IPS DF 6.9 (cell line): ENCODE measurements around the gene CASK.

ENCODE experiments used
- DNase-seq: peaks from one replicate; pipeline ENCODE4 v3.0.0-alpha.2; 2013; ENCODE audit warnings: low read depth, low spot score
- H3K27ac ChIP-seq: one replicate; pipeline ENCODE4 v1.5.1; 2013; ENCODE audit warnings: low read length, control low read depth
- H3K27me3 ChIP-seq: 2 replicates; pipeline ENCODE4 v1.6.1; 2013; ENCODE audit warnings: mild to moderate bottlenecking, low read length; ENCODE audit not compliant: control insufficient read depth, insufficient read depth
- H3K36me3 ChIP-seq: 2 replicates; pipeline ENCODE4 v1.6.1; 2013; ENCODE audit warnings: low read length; ENCODE audit not compliant: control insufficient read depth, insufficient read depth
- H3K4me1 ChIP-seq: 2 replicates; pipeline ENCODE4 v1.6.1; 2013; ENCODE audit warnings: low read length; ENCODE audit not compliant: control insufficient read depth, insufficient read depth
- H3K4me3 ChIP-seq: 2 replicates; pipeline ENCODE4 v1.5.1; 2013; ENCODE audit warnings: mild to moderate bottlenecking, low read length
- H3K9me3 ChIP-seq: 2 replicates; pipeline ENCODE4 v1.6.1; 2013; ENCODE audit warnings: low read length, inconsistent platforms; ENCODE audit not compliant: control insufficient read depth, insufficient read depth
- WGBS: extraction: QIAGEN DNeasy Blood & Tissue Kit; methylation state at CpG from one replicate; pipeline ENCODE4 v1.1.7; 2013; ENCODE audit warnings: mixed read lengths, missing lambda C conversion rate; ENCODE audit not compliant: insufficient read length, insufficient coverage; 5-methylcytosine and 5-hydroxymethylcytosine counted together

CASK gene

DNA sequence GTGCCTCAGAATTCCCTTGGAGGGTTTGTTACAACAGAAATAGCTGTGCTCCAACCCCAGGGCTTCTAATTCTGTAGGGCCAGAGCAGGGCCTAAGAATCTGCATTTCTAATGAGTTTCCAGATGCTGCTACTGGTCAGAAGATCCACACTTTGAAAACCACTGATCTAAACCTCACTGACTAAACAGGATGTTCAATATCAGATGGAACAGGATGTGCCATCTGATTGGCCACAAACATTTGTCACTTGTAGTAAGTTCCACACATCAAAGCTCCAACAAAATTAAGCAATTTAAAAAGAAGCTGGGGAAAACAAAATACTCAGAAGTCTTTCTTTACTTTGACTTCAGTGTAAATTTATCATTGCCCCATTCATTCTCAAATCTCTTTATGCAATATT is 14.3 kb downstream of the CASK start:
- H3K9me3 ChIP-seq = no peaks in the 10 kb centered on the region
- H3K27me3 ChIP-seq = no peaks in the 10 kb centered on the region
- H3K27ac ChIP-seq = no peak overlapping the region
- no peaks in the 10 kb centered on the region for H3K36me3 ChIP-seq
- no peaks in the 10 kb centered on the region for H3K4me1 ChIP-seq
- no peak overlapping the region for H3K4me3 ChIP-seq
- no peak for DNase-seq

DNA sequence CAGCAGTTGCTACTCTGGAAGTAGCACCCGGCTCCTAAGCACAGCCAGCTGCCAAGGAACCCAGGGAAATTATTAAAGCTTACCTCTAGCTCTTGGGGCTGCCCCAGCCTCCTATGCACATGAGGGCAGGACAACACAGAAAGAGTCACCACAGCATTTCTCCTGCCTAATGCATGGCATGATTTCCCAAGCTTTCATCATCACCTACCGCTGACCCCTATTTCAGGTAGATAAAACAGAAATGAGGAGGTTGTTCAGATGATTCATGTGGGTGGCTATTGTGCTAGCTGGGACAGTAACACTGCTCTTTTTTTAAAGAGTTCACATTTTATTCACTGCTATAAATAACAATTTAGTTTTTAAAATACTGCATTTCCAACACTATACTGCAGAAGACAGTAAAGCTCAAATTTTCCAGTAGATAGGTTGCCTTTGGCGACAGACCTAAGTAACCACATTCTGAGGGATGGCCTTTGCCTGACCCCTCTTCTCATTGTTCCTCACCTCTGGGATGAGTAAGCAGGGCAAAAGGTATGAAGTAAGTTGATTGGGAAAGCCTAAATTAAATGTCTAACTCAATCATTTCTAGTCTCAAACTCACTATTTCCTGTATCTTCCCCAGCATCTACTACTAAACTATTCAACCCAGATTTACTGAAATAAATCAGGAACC is 16.7 kb downstream of the CASK start:
- no peak for DNase-seq
- H3K9me3 ChIP-seq = no peaks in the 10 kb centered on the region
- no CpG with 5 or more reads among the region's 3 CpGs for WGBS

DNA sequence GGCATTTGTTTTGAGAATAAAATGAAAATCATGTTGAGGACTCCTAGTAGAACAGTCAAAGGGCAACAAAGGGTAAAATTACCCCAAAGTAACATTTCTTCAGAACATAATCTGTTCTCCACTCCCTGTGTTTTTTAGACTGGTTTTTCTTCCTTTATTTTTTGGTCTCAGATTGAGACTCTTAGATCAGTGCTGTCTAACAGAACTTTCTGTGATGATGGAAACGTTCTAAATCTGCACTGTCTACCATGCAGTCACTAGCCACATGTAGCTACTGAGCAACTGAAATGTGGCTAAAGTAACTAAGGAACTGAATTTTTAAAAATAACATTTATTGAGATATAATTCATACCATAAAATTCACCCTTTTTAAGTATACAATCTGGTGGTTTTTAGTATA is 19.8 kb downstream of the CASK start:
- no CpG with 5 or more reads among the region's 1 CpG for WGBS
- no peaks in the 10 kb centered on the region for H3K36me3 ChIP-seq
- no peaks in the 10 kb centered on the region for H3K27me3 ChIP-seq
- H3K4me3 ChIP-seq = no peak overlapping the region
- H3K9me3 ChIP-seq = no peaks in the 10 kb centered on the region
- no peaks in the 10 kb centered on the region for H3K4me1 ChIP-seq
- no peak overlapping the region for H3K27ac ChIP-seq
- no peak for DNase-seq

More for the DNA sequence above, 16.7 kb downstream of the CASK start:
- Histone ChIP-seq H3K36me3 (no peaks in the 10 kb centered on the region), H3K4me1 (no peaks in the 10 kb centered on the region), H3K27ac (no peak overlapping the region), H3K4me3 (no peak overlapping the region), H3K27me3 (no peaks in the 10 kb centered on the region)

DNA sequence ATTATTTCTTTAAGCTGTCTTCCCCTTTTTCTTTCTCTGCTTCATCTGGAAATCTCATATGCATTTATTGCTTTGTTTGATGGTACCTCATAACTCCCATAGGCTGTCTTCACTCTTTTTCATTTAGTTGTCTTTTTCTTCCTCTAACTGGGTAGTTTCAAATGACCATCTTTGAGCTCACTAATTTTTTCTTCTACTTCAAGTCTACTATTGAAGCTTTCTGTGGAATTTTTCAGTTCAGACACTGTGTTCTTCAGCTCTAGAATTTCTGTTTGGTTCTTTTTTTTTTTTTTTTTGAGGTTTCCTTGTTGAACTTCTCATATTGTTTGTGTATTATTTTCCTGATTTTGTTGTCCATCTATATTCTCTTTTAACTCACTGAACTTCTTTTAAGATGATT is 23.0 kb downstream of the CASK start:
- H3K27ac ChIP-seq = no peak overlapping the region
- no peaks in the 10 kb centered on the region for H3K9me3 ChIP-seq
- no peaks in the 10 kb centered on the region for H3K4me1 ChIP-seq
- no peaks in the 10 kb centered on the region for H3K36me3 ChIP-seq
- no peak overlapping the region for H3K4me3 ChIP-seq
- no peak for DNase-seq
- H3K27me3 ChIP-seq = no peaks in the 10 kb centered on the region

- Histone ChIP-seq H3K4me3 (no peak overlapping the region), H3K36me3 (no peaks in the 10 kb centered on the region), H3K4me1 (no peaks in the 10 kb centered on the region), H3K9me3 (no peaks in the 10 kb centered on the region), H3K27me3 (no peaks in the 10 kb centered on the region), H3K27ac (no peak overlapping the region)
- DNase-seq = no peak
Observed at GRCh38 chrX:41895826-41896225, 27.5 kb downstream of the CASK start.

GRCh38 chrX:41890026-41890423 is 33.3 kb downstream of the CASK start:
- Histone ChIP-seq H3K9me3 (no peaks in the 10 kb centered on the region), H3K36me3 (no peaks in the 10 kb centered on the region), H3K27ac (no peak overlapping the region), H3K4me3 (no peak overlapping the region), H3K4me1 (no peaks in the 10 kb centered on the region), H3K27me3 (no peaks in the 10 kb centered on the region)
- WGBS = no CpG with 5 or more reads among the region's 1 CpG
- DNase-seq = no peak

DNA sequence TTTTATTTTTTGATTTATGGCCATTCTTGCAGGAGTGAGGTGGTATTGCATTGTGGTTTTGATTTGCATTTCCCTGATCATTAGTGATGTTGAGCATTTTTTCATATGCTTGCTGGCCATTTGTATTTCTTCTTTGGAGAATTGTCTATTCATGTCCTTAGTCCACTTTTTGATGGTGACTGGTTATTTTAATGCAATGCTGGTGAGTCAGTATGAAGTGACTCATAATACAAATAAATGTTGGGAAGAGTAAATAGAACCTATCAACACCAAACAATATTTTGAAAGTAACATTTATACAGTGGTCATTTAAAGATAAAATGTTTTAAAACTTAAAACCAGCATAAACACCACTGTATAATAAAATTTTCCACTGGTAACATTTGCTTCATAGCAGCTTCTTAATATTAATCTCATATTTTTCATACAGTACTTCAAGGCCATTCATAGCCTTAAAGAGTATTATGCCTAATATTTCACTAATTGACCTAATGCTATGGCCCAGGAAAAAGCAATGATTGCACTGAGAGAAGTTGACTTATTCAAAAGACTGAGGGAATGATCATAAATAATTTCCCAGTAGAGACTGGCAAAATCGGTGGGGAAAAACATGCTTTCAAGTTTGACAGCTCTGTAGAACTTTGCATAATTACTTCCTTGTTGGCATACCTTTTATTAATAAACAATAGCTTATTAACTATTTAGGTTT is 33.9 kb downstream of the CASK start:
- DNase-seq = no peak
- no peaks in the 10 kb centered on the region for H3K27me3 ChIP-seq
- H3K4me3 ChIP-seq = no peak overlapping the region
- WGBS = no CpG with 5 or more reads among the region's 1 CpG
- no peaks in the 10 kb centered on the region for H3K9me3 ChIP-seq
- H3K36me3 ChIP-seq = no peaks in the 10 kb centered on the region
- H3K27ac ChIP-seq = no peak overlapping the region
- no peaks in the 10 kb centered on the region for H3K4me1 ChIP-seq

- DNase-seq = no peak
- no CpG with 5 or more reads among the region's 1 CpG for WGBS
- no peaks in the 10 kb centered on the region for H3K9me3 ChIP-seq
- H3K4me1 ChIP-seq = no peaks in the 10 kb centered on the region
- H3K36me3 ChIP-seq = no peaks in the 10 kb centered on the region
- no peak overlapping the region for H3K4me3 ChIP-seq
- no peak overlapping the region for H3K27ac ChIP-seq
- H3K27me3 ChIP-seq = no peaks in the 10 kb centered on the region
Observed at GRCh38 chrX:41887691-41888090, 35.7 kb downstream of the CASK start.

GRCh38 chrX:41885724-41886123 is 37.6 kb downstream of the CASK start:
- H3K4me1 ChIP-seq = no peaks in the 10 kb centered on the region
- no peak overlapping the region for H3K4me3 ChIP-seq
- H3K27me3 ChIP-seq = no peaks in the 10 kb centered on the region
- WGBS = no CpG with 5 or more reads among the region's 1 CpG
- no peaks in the 10 kb centered on the region for H3K36me3 ChIP-seq
- DNase-seq = no peak
- H3K9me3 ChIP-seq = no peaks in the 10 kb centered on the region
- H3K27ac ChIP-seq = no peak overlapping the region

DNA sequence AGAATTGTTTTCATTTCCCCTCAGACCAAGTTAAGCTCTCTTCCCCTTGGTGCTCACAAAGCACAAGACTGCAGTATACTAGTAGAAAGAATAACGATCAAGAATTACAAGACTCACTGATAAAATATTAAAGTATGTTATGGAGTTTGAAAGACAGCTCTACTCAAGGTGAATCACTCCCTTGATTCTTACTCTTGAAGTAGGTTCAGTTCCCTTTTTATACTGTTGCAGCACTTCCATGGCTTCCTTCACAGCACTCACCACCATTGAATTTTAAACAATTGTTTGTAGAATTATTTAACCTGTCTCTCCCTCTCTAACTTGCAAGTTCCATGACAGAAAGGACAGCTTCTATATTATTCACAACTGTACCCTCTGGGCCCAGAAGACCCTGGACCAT is 42.2 kb downstream of the CASK start:
- Histone ChIP-seq H3K27me3 (no peaks in the 10 kb centered on the region), H3K36me3 (no peaks in the 10 kb centered on the region), H3K4me3 (no peak overlapping the region), H3K4me1 (no peaks in the 10 kb centered on the region), H3K9me3 (no peaks in the 10 kb centered on the region), H3K27ac (no peak overlapping the region)
- no peak for DNase-seq
- WGBS = no CpG with 5 or more reads among the region's 1 CpG

- WGBS = no CpG with 5 or more reads among the region's 2 CpGs
- H3K36me3 ChIP-seq = no peaks in the 10 kb centered on the region
- no peaks in the 10 kb centered on the region for H3K4me1 ChIP-seq
- no peaks in the 10 kb centered on the region for H3K9me3 ChIP-seq
- H3K27me3 ChIP-seq = no peaks in the 10 kb centered on the region
- DNase-seq = no peak
- no peak overlapping the region for H3K4me3 ChIP-seq
- no peak overlapping the region for H3K27ac ChIP-seq
Observed at GRCh38 chrX:41877167-41877566, 46.2 kb downstream of the CASK start.
